Measurements from ENCODE around the gene TBC1D10A. TPM values are rescaled to one million over a fixed set of nuclear protein-coding genes. Genes with fewer than 3 reads are reported as not detected.

The TBC1D10A gene
- total RNA-seq, 1 experiment from 2014 or later: 11.1 TPM

- TF ChIP-seq CTCF (IDR thresholded peaks at IDR 0.05): no peak
- TF ChIP-seq SMAD4 (CRISPR knock-in tag; IDR thresholded peaks at IDR 0.05): no peak
- TF ChIP-seq ATF6 (CRISPR knock-in tag; IDR thresholded peaks at IDR 0.05): no peak
Measured at GRCh38 chr22:30332551-30332950, 5.8 kb upstream of the TBC1D10A start (continued).

GRCh38 chr22:30328466-30329049, 1.8 kb upstream of the TBC1D10A start:
- H3K4me1 Mint-ChIP-seq: peaks cover 28% of the 10 kb centered on the region
- ChIA-PET POLR2A (interaction anchor here (2.4 kb wide), 1 partner anchor 38 kb away, joined by 7 read pairs; no protein-coding TSS in a partner anchor), CTCF (interaction anchor here (0.6 to 7.8 kb wide), 10 partner anchors 9 to 556 kb away, joined by 3 to 193 read pairs (median 9); partner anchors contain the start of genes CASTOR1 and RNF215)

More at GRCh38 chr22:30328466-30329049, 1.8 kb upstream of the TBC1D10A start:
- Mint-ChIP-seq H3K36me3 (peaks cover 14% of the 10 kb centered on the region), H3K27ac (peak overlapping the region; percentile 73), H3K27me3 (ENCODE audit: low read depth) (no peaks in the 10 kb centered on the region), H3K4me3 (no peak overlapping the region), H3K9me3 (no peaks in the 10 kb centered on the region)
- no peak for TF ChIP-seq RORB (CRISPR knock-in tag; IDR thresholded peaks at IDR 0.05)
- no peak for TF ChIP-seq NR3C1 (CRISPR knock-in tag; conservative IDR thresholded peaks at IDR 0.05; ENCODE audit: low read depth)
- no peak for TF ChIP-seq ZNF532 (CRISPR knock-in tag; IDR thresholded peaks at IDR 0.05; ENCODE audit: borderline replicate concordance)
- TF ChIP-seq TEAD1 (CRISPR knock-in tag; IDR thresholded peaks at IDR 0.05): no peak
- TF ChIP-seq SOX15 (CRISPR knock-in tag; IDR thresholded peaks at IDR 0.05): no peak
- TF ChIP-seq USF2 (CRISPR knock-in tag; IDR thresholded peaks at IDR 0.05): no peak
- TF ChIP-seq USF1 (CRISPR knock-in tag; IDR thresholded peaks at IDR 0.05): no peak
- ATAC-seq: no peak; the same call in 1 of the 2 replicates
- DNase-seq (ENCODE audit: low spot score): no peak
